ENCODE results near the gene GNG3. TPM values are rescaled to one million over a fixed set of nuclear protein-coding genes. Genes with fewer than 3 reads are reported as not detected.

Gene GNG3
- total RNA-seq, 6 experiments from 2014 or later: not detected

DNA sequence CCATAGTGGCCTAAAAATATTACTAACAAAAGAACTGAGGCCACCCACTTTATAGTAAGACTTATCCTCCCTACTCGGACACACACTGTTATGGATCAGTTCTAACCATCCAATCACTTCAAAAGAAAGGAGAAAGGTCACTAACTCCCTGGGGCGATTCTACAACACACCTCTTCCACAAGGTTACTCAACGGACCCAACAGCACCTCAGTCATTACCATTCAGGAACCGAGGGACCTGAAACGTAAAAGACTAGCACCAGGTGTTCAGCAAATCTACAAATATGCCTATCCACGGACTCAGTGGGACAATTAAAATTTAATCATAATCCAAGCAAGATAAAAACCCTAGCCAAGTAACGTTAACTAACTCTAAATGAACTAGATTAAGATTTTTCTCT lies 18.2 kb downstream of the GNG3 start:
- H3K36me3 ChIP-seq: peaks cover 12 to 36% (median 27%) of the 10 kb centered on the region in 4 donors
- H3K4me3 ChIP-seq: peak overlapping the region; percentile 83 to 93 (median 84)
- under 1% methylated on average over 7 of the region's 7 CpGs for WGBS (ENCODE audit: insufficient coverage, low coverage, low lambda C conversion rate, missing lambda C conversion rate)
- no peak for TF ChIP-seq CTCF (IDR thresholded peaks at IDR 0.05)
- no peak for TF ChIP-seq POLR2A (IDR thresholded peaks at IDR 0.05)
- ATAC-seq (no peak), DNase-seq (no peak)
- H3K27me3 ChIP-seq: no peaks in the 10 kb centered on the region
- H3K9me3 ChIP-seq: no peaks in the 10 kb centered on the region
- intact Hi-C loops (cut with DNase I): no loop called here
- H3K27ac ChIP-seq: peak overlapping the region in 2 of 3 donors; percentile 28 to 90
- H3K4me1 ChIP-seq: peaks cover 0 to 28% (median 14%) of the 10 kb centered on the region in 4 donors

GRCh38 chr11:62726156-62726914 lies 18.9 kb downstream of the GNG3 start:
- Histone ChIP-seq H3K27me3 (no peaks in the 10 kb centered on the region), H3K4me3 (peak overlapping the region; percentile 83 to 93 (median 84)), H3K36me3 (peaks cover 12 to 33% (median 20%) of the 10 kb centered on the region in 4 donors), H3K4me1 (peaks cover 0 to 31% (median 14%) of the 10 kb centered on the region in 4 donors), H3K9me3 (no peaks in the 10 kb centered on the region), H3K27ac (peak overlapping the region; percentile 79 to 90 (median 88))
- WGBS (ENCODE audit: insufficient coverage, low coverage, low lambda C conversion rate, missing lambda C conversion rate): under 1% methylated on average over 26 of the region's 51 CpGs
- TF ChIP-seq POLR2A (IDR thresholded peaks at IDR 0.05) (no peak), CTCF (IDR thresholded peaks at IDR 0.05) (no peak)
- no peak for ATAC-seq
- DNase-seq: peak; percentile 50 to 66 (median 56)
- intact Hi-C loops (cut with DNase I): no loop called here

- ATAC-seq: peak in 1 of 4 donors; percentile 2
- intact Hi-C loops (cut with DNase I): no loop called here
- Histone ChIP-seq H3K36me3 (peaks cover 12 to 28% (median 16%) of the 10 kb centered on the region in 4 donors), H3K9me3 (no peaks in the 10 kb centered on the region), H3K27ac (peak overlapping the region; percentile 79 to 90 (median 88)), H3K27me3 (no peaks in the 10 kb centered on the region), H3K4me3 (peak overlapping the region; percentile 83 to 93 (median 84)), H3K4me1 (peaks cover 0 to 31% (median 14%) of the 10 kb centered on the region in 4 donors)
- TF ChIP-seq POLR2A (IDR thresholded peaks at IDR 0.05) (no peak), CTCF (IDR thresholded peaks at IDR 0.05) (no peak)
- WGBS (ENCODE audit: insufficient coverage, low coverage, low lambda C conversion rate, missing lambda C conversion rate): no CpG with 5 or more reads among the region's 37 CpGs
- no peak for DNase-seq
These were observed 19.4 kb downstream of the GNG3 start for GRCh38 chr11:62726915-62727164.

GRCh38 chr11:62727165-62727871 lies 19.8 kb downstream of the GNG3 start, which contains the start of gene HNRNPUL2:
Gene HNRNPUL2 (minus strand): TSS chr11:62727457. CDS start chr11:62727156, 301 bp downstream.
- Histone ChIP-seq H3K36me3 (peaks cover 7 to 23% (median 12%) of the 10 kb centered on the region in 4 donors), H3K27me3 (no peaks in the 10 kb centered on the region), H3K9me3 (no peaks in the 10 kb centered on the region), H3K4me1 (peaks cover 0 to 31% (median 14%) of the 10 kb centered on the region in 4 donors), H3K27ac (peak within 1 kb of the TSS; percentile 79 to 90 (median 88)), H3K4me3 (peak within 1 kb of the TSS; percentile 83 to 93 (median 84))
- peak; percentile 99 for DNase-seq
- peak; percentile 88 to 92 (median 89) for ATAC-seq
- no peak for TF ChIP-seq CTCF (IDR thresholded peaks at IDR 0.05)
- peak; percentile 93 for TF ChIP-seq POLR2A (IDR thresholded peaks at IDR 0.05)
- intact Hi-C loops (cut with DNase I): no loop called here
- 0% methylated on average over 47 of the region's 72 CpGs for WGBS (ENCODE audit: insufficient coverage, low coverage, low lambda C conversion rate, missing lambda C conversion rate)
